Suprapubic skin (tissue), 4 donors: ENCODE data around the gene ATP5F1A. TPM values are rescaled to one million over a fixed set of nuclear protein-coding genes. Genes with fewer than 3 reads are reported as not detected.

Experiments used
- DNase-seq, 2 donors: peaks; one replicate each; pipeline ENCODE4 v3.0.0-alpha.2; 2019; ENCODE audit warnings: low spot score in 2 of 2
- H3K27ac ChIP-seq: fragments of 200-600 bp; sonication (generic); one replicate; pipeline ENCODE4 v1.5.1; 2019
- H3K27me3 ChIP-seq: fragments of 200-600 bp; sonication (generic); one replicate; pipeline ENCODE4 v1.5.1; 2019
- H3K36me3 ChIP-seq: fragments of 200-600 bp; sonication (generic); one replicate; pipeline ENCODE4 v1.5.1; 2019
- H3K4me1 ChIP-seq: fragments of 200-600 bp; sonication (generic); one replicate; pipeline ENCODE4 v1.5.1; 2019
- H3K4me3 ChIP-seq: fragments of 200-600 bp; sonication (generic); one replicate; pipeline ENCODE4 v1.5.1; 2019; ENCODE audit warnings: mild to moderate bottlenecking
- H3K9me3 ChIP-seq: fragments of 200-600 bp; sonication (generic); one replicate; pipeline ENCODE4 v1.5.1; 2019
- EP300 ChIP-seq: sonication (generic); formaldehyde crosslinking; IDR thresholded peaks from one replicate; pipeline ENCODE4 v1.6.1; 2017; ENCODE audit warnings: antibody characterized with exemption
- POLR2A ChIP-seq, 2 donors: fragments of 450-650 bp; IDR thresholded peaks; one replicate each; pipeline ENCODE4 v1.6.1; 2017; ENCODE audit warnings: antibody characterized with exemption in 2 of 2, mild to moderate bottlenecking in 2 of 2, moderate library complexity in 2 of 2
- POLR2AphosphoS5 ChIP-seq, 3 donors: sonication (generic); formaldehyde crosslinking; IDR thresholded peaks; one replicate each; pipeline ENCODE4 v1.6.1; 2017; ENCODE audit warnings: antibody characterized with exemption in 3 of 3
- WGBS: methylation state at CpG from one replicate; pipeline ENCODE4 v1.1.5; 2018; 5-methylcytosine and 5-hydroxymethylcytosine counted together
- total RNA-seq, 4 donors: library from RNA; depleted of rRNA; stranded (reverse); fragments of >200 nt; gene quantifications; one replicate each; pipeline ENCODE4 v1.1.0, GENCODE V29; 2016
- TF ChIP-seq, protein P1 (sequence below), 2 donors: fragments of 200-600 bp in 1 of 2; fragments of 450-650 bp in 1 of 2; sonication (generic) in 1 of 2; IDR thresholded peaks; one replicate each; pipeline ENCODE4 v1.5.1; 2016 to 2019; ENCODE audit warnings: antibody characterized with exemption in 2 of 2, mild to moderate bottlenecking in 1 of 2, moderate library complexity in 1 of 2

ATP5F1A gene
- total RNA-seq, 4 donors from 2014 or later, result 250 to 584 (median 489) TPM

DNA sequence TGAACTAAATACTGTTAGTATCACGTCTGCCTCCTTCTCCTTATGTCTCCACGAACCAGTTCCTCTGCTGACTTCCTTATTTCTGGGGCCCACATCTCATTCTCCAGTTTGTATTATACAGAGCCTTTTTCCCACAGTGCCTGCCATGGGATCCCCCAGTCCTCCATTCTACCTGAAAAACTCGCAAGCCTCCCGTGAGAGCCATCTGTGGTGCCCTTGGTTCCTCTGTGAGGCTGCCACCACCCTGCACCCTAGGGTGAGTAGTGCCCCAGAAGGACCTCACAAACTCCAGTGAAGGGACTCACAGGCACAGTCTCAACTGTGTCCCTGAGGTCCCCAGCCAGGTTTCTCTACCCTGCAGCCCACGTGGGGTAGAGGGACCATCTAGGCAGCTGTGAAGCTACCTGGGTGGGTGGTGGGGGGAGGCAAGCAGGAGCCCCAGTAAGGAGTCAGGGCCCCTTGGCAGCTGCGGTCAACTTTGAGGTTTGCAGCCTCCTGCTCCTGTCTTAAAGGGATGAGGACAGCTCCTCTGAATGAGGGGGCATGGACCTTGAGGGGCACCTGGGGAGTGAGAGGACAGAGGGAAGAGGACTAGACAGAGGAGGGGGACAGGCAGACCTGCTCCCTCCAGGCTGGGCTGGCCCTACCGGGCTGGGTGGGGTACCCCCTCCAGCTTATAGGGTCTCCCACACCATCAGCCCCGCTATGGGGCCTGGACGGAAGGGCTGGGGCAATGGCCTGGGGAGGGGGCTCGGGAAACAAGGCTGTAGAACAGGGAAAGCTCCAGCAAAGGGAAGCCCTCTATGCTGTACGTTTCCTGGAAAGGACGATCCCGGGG, 27.1 kb downstream of the ATP5F1A start:
- Histone ChIP-seq H3K4me3 (peak overlapping the region; percentile 74), H3K36me3 (no peaks in the 10 kb centered on the region), H3K4me1 (peaks cover 42% of the 10 kb centered on the region), H3K9me3 (no peaks in the 10 kb centered on the region), H3K27ac (no peak overlapping the region), H3K27me3 (no peaks in the 10 kb centered on the region)
- DNase-seq, result no peak
- WGBS, result 25% methylated on average over 8 of the region's 13 CpGs
- no peak for TF ChIP-seq EP300
- no peak for TF ChIP-seq POLR2AphosphoS5 (IDR thresholded peaks at IDR 0.05)

DNA sequence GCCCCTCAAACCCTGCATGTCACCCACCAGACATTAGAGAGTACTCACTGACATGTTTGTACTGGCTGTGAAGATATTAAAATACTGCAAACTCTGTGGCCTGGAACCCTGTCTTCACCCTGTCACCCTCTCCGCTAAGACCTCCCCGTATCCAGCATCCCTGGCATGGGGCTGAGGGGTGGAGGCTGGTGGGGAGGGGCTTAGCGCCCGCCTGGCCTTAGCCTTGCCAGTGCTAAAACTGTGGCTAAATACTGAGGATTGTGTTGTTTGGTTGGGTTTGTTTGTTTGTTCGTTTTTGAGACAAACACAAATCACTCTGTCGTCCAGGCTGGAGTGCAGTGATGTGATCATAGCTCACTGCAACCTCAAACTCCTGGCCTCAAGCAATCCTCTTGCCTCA, 27.9 kb downstream of the ATP5F1A start:
- TF ChIP-seq POLR2AphosphoS5 (IDR thresholded peaks at IDR 0.05) (no peak), POLR2A (IDR thresholded peaks at IDR 0.05) (no peak), EP300 (no peak)
- TF ChIP-seq, protein P1, sequence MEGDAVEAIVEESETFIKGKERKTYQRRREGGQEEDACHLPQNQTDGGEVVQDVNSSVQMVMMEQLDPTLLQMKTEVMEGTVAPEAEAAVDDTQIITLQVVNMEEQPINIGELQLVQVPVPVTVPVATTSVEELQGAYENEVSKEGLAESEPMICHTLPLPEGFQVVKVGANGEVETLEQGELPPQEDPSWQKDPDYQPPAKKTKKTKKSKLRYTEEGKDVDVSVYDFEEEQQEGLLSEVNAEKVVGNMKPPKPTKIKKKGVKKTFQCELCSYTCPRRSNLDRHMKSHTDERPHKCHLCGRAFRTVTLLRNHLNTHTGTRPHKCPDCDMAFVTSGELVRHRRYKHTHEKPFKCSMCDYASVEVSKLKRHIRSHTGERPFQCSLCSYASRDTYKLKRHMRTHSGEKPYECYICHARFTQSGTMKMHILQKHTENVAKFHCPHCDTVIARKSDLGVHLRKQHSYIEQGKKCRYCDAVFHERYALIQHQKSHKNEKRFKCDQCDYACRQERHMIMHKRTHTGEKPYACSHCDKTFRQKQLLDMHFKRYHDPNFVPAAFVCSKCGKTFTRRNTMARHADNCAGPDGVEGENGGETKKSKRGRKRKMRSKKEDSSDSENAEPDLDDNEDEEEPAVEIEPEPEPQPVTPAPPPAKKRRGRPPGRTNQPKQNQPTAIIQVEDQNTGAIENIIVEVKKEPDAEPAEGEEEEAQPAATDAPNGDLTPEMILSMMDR (IDR thresholded peaks at IDR 0.05), result no peak
- Histone ChIP-seq H3K27ac (no peak overlapping the region), H3K27me3 (no peaks in the 10 kb centered on the region), H3K36me3 (no peaks in the 10 kb centered on the region), H3K4me1 (peaks cover 42% of the 10 kb centered on the region), H3K4me3 (no peak overlapping the region), H3K9me3 (no peaks in the 10 kb centered on the region)
- WGBS, result 75% methylated on average over 6 of the region's 6 CpGs
- no peak for DNase-seq

GRCh38 chr18:46069524-46069923, 28.6 kb downstream of the ATP5F1A start:
- Histone ChIP-seq H3K9me3 (no peaks in the 10 kb centered on the region), H3K4me3 (no peak overlapping the region), H3K36me3 (no peaks in the 10 kb centered on the region), H3K4me1 (peaks cover 42% of the 10 kb centered on the region), H3K27ac (peak overlapping the region; percentile 39), H3K27me3 (no peaks in the 10 kb centered on the region)
- DNase-seq, result no peak
- TF ChIP-seq EP300 (no peak), POLR2AphosphoS5 (IDR thresholded peaks at IDR 0.05) (no peak), POLR2A (IDR thresholded peaks at IDR 0.05) (no peak)
- TF ChIP-seq, protein P1 (IDR thresholded peaks at IDR 0.05), result no peak
- 56% methylated on average over 4 of the region's 4 CpGs for WGBS

- TF ChIP-seq POLR2AphosphoS5 (IDR thresholded peaks at IDR 0.05), result no peak
- peaks cover 42% of the 10 kb centered on the region for H3K4me1 ChIP-seq
- H3K27ac ChIP-seq, result peak overlapping the region; percentile 39
- H3K4me3 ChIP-seq, result no peak overlapping the region
- H3K36me3 ChIP-seq, result no peaks in the 10 kb centered on the region
- WGBS, result 54% methylated on average over 1 of the region's 1 CpG
- DNase-seq, result no peak
- no peaks in the 10 kb centered on the region for H3K9me3 ChIP-seq
- no peaks in the 10 kb centered on the region for H3K27me3 ChIP-seq
These were observed 29.3 kb downstream of the ATP5F1A start for GRCh38 chr18:46068763-46069162.

GRCh38 chr18:46067438-46068007, 30.6 kb downstream of the ATP5F1A start:
- Histone ChIP-seq H3K36me3 (no peaks in the 10 kb centered on the region), H3K27ac (no peak overlapping the region), H3K4me1 (peaks cover 33% of the 10 kb centered on the region), H3K9me3 (no peaks in the 10 kb centered on the region), H3K4me3 (no peak overlapping the region), H3K27me3 (no peaks in the 10 kb centered on the region)
- WGBS, result 82% methylated on average over 5 of the region's 5 CpGs
- TF ChIP-seq EP300, result no peak
- TF ChIP-seq, protein P1 (IDR thresholded peaks at IDR 0.05), result no peak
- TF ChIP-seq POLR2A (IDR thresholded peaks at IDR 0.05), result no peak
- no peak for TF ChIP-seq POLR2AphosphoS5 (IDR thresholded peaks at IDR 0.05)
- no peak for DNase-seq

GRCh38 chr18:46062781-46063180, 35.3 kb downstream of the ATP5F1A start:
- H3K4me3 ChIP-seq, result no peak overlapping the region
- H3K27me3 ChIP-seq, result no peaks in the 10 kb centered on the region
- no peak for DNase-seq
- no peaks in the 10 kb centered on the region for H3K4me1 ChIP-seq
- H3K9me3 ChIP-seq, result no peaks in the 10 kb centered on the region
- TF ChIP-seq EP300 (no peak), POLR2A (IDR thresholded peaks at IDR 0.05) (no peak), POLR2AphosphoS5 (IDR thresholded peaks at IDR 0.05) (no peak)
- TF ChIP-seq, protein P1 (IDR thresholded peaks at IDR 0.05), result no peak
- H3K27ac ChIP-seq, result no peak overlapping the region
- no peaks in the 10 kb centered on the region for H3K36me3 ChIP-seq
- WGBS, result 63% methylated on average over 5 of the region's 5 CpGs
